ELF-1 (cell line): ENCODE data around the gene C3orf70.

ENCODE experiments used
- DNase-seq: peaks from one replicate; pipeline ENCODE4 v3.0.0-alpha.2; 2016; ENCODE audit warnings: low read depth, low spot score

C3orf70 gene

GRCh38 chr3:185152410-185153170 lies at the start of gene C3orf70:
C3orf70 (minus strand) TSS chr3:185153060; CDS start chr3:185152823, 237 bp downstream.
- peak; percentile 67 for DNase-seq

GRCh38 chr3:185200639-185201038 lies 47.8 kb upstream of the C3orf70 start:
- no peak for DNase-seq

GRCh38 chr3:185199671-185200070 lies 46.8 kb upstream of the C3orf70 start:
- no peak for DNase-seq

- DNase-seq, result no peak
Observed at GRCh38 chr3:185199206-185199605, 46.3 kb upstream of the C3orf70 start.

- DNase-seq, result no peak
Observed at GRCh38 chr3:185197068-185197467, 44.2 kb upstream of the C3orf70 start.

GRCh38 chr3:185195652-185196051 lies 42.8 kb upstream of the C3orf70 start:
- DNase-seq, result no peak

GRCh38 chr3:185188816-185189215 lies 36.0 kb upstream of the C3orf70 start:
- no peak for DNase-seq

- no peak for DNase-seq
Observed at GRCh38 chr3:185187391-185187790, 34.5 kb upstream of the C3orf70 start.

DNA sequence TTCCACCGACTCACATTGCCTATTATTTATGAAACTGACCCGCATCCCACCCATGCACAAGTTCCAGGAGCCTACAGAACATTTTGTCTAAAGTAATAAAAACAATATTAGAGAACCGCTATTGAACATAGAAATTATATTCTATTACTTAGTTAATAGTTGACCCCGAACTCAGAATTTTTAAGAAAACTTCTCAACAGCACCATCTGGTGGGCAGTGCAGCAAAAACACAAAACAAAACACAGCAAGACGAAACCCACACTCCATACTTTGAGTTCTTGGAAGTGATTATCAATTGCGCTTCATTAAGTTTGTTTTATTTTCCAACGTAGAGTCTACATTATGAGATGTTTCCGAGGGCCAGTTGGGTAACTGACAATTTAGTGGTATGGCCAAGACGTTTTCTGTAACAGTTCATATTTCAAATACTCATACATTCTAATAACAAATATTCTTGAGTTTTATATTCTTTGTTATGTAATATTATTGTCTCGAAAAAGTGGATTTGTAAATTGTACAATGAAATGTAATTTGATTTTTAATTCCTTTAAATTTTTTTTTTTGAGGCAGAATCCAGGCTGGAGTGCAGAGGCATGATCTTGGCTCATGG lies 24.0 kb upstream of the C3orf70 start:
- DNase-seq, result peak; percentile 39

GRCh38 chr3:185175370-185175987 lies 22.6 kb upstream of the C3orf70 start:
- DNase-seq, result peak; percentile 76

DNA sequence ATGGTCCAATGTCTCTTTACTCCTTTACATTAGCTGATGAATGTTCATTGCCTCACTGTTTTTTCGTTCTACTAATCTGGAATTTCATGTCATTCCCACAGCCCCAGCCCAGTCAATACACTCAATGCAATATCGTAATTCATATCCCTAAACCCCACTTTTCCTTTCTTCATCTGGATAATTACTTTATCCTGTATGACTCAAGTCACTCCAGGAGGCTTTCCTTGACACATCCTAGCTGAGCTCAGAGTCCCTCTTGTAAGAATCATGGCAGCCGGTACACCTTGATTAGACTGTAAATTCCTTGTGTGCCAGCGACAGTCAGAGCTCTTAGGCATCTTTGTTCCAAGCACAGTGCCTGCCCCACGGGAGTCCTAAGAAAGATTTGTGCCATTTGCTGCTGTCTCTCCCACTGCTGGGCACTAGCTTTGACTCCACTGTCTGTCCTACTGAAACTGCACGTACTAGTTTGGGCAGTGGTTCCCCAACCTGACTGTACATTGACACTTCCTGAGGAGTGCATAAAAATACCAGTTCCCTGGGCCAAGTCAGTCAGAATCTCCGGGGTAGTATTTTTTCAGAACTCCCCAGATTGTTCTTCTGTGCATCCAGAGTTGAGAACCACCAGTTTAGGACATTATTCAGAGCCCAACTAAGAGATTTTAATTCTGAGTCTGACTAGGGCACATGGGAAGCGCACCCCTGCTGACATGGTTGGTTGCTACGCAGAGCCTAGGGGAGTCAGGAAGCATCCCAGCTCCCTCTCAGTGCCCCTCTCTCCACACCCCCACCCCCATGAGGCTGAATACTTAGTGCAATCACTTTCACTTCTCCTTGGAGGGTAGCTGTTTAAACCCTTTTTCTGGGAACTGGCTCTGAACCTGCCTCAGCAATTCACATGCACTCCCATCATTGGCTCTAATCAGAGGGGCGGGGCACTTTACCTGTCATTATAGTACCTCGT lies 19.5 kb upstream of the C3orf70 start:
- no peak for DNase-seq

DNA sequence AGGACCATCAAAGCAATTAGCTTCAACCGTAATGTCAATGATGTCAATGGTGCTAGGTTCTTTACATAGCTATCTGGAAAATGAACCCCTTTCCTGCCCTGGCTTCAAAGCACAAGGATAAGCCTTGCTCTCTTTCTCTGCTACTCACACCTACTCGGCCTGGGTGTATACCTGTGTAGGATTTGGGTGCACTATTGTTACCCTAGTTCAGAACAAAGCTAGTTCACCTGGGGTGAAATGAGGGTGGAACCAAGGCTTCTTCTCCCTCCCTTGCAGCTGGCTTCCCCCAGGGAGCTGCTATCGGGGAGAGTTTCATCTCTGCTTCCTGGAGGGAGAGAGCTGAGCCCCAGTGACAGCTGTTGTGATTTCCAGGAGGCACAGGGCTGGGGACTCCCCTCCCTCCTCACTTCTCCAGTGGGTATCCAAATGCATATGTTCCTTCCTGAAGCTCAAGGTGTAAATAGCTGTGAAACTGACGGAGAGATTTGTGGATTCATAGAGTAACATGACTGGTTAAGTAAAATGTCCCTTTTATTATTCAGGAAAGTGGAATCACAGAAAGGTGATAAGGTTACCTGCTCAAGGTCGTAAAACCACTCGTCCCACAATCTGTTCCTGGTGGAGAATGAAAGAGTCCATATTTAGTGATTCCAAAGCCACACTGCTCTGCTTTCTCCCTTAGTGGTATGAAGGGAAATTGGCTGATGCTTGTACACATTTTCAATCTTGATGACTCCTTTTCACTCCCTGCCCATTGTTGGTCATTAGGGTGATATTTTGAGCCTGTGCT lies 11.8 kb upstream of the C3orf70 start:
- DNase-seq, result no peak

DNA sequence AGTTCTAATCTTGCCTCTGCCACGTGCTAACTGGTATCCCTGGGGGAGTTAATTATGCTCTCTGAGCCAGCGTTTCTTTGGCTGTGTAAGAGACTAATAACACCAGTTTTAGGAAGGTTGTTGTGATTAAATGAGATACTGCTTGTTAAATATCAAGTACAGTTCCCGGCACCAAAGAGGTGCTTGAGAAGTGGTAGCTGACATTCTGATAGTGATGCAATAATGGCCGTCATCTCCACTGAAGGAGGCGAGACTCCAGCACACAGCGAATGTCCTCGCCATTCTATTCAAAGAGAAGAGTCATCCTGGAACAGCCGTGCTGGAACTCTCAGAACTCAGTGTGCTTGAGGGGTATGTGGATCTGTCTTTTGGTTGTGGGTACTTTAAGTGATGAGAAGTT lies 9.8 kb upstream of the C3orf70 start:
- no peak for DNase-seq

GRCh38 chr3:185161761-185162160 lies 8.9 kb upstream of the C3orf70 start:
- no peak for DNase-seq

GRCh38 chr3:185157347-185157746 lies 4.5 kb upstream of the C3orf70 start:
- no peak for DNase-seq

GRCh38 chr3:185155678-185156077 lies 2.8 kb upstream of the C3orf70 start:
- DNase-seq, result no peak

DNA sequence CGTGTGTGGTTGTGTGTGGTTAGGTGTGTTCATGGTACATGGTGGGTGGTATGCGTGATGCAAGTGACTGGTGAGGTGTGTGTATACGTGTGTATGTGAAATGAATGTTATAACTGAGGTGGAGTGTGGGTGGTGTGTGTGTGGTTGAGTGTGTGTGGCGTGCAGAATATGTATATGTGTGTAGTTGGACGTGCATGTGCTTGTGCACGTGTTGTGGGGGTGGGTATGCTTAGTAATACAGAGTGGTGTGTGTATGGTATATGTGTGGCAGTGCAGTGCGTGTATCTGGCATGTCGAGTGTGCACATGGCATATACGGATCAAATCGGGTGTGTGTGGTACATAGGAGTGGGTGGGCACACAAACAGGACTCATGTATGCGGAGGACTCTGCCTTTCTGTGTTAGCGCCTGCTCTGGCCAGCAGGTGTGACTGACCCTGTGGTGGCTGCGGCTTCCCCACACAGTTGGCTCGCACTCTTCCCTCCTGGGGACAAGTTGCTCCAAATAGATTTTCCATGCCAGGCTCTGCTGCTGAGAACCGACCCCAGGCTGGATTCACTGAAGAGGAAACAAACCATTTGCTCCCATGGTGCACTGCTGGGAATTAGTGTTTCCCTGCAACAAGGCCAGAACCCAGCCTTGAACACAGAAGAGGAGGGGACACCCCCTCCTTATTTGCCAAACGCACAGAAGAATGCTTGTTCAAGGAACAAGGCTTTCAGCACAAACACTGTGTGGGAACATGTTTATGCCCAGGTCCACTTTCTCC lies 1.2 kb upstream of the C3orf70 start:
- peak; percentile 22 for DNase-seq

DNA sequence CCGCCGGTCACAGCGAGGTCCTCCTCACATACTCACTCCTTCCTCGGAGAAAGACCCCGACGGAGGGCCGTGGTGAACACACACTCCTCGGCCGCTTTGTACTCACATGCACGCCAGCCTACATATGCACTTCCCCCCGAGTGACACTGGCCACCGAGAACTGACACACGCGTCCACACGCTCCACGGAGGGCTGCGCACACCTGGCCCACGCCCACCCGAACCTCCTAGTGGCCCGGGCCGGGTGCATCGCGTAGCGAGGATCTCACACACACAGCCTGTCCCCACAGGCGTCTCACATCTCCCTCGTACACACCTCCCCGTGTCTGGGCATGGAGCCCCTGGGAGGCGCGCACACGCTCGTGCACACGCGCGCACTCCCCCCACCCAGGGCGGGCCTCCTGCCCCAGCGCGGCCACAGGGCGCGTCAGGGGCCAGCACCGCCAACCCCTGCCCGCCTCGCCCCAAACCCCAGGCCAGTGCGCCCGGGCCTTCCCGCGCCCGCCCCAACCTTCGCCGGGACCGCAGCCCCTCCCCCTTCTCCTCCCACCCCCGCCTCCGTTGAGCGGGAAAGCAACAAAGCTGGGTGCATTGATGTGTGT lies 411 bp upstream of the C3orf70 start:
- DNase-seq, result peak; percentile 43

- no peak for DNase-seq
Observed at GRCh38 chr3:185151964-185152409, 873 bp downstream of the C3orf70 start.
